Brain microvascular endothelial cell (primary cell): Measurements from ENCODE around the gene TMCC2.

Experiments
- DNase-seq: peaks from one replicate; pipeline ENCODE4 v3.0.0-alpha.2; 2020
- H3K27ac ChIP-seq: fragments of 250-450 bp; sonication (Bioruptor Pico); 2 replicates; pipeline ENCODE4 v1.5.1; 2020; ENCODE audit warnings: mild to moderate bottlenecking, moderate library complexity
- H3K27me3 ChIP-seq: fragments of 250-450 bp; sonication (Bioruptor Pico); replicated peaks from 2 replicates; pipeline ENCODE4 v1.5.1; 2020; ENCODE audit warnings: mild to moderate bottlenecking
- H3K36me3 ChIP-seq: fragments of 250-450 bp; sonication (Bioruptor Pico); replicated peaks from 2 replicates; pipeline ENCODE4 v1.5.1; 2020; ENCODE audit warnings: mild to moderate bottlenecking
- H3K4me3 ChIP-seq: 2 replicates; pipeline ENCODE4 v1.5.1; 2011; ENCODE audit warnings: low read depth, mild to moderate bottlenecking, control low read depth, low read length, moderate library complexity
- CTCF ChIP-seq: IDR thresholded peaks from 2 replicates; pipeline ENCODE4 v1.5.1; 2011; ENCODE audit warnings: low read depth, mild to moderate bottlenecking, moderate library complexity, low read length, control low read depth, inconsistent platforms; ENCODE audit errors: missing control alignments
- in situ Hi-C: cut with HindIII; loops from 2 replicates; pipeline ENCODE4 v1.10.0; 2017; ENCODE audit warnings: low sequenced_read_pairs, low pct_ligation_motif_present

The TMCC2 gene

GRCh38 chr1:205257735-205258134, 30.0 kb downstream of the TMCC2 start:
- no peaks in the 10 kb centered on the region for H3K27me3 ChIP-seq
- H3K36me3 ChIP-seq = no peaks in the 10 kb centered on the region
- H3K27ac ChIP-seq = no peak overlapping the region
- TF ChIP-seq CTCF = no peak
- no peak for DNase-seq
- no peak overlapping the region for H3K4me3 ChIP-seq
- in situ Hi-C loops = no loop called here

GRCh38 chr1:205258261-205258691, 30.5 kb downstream of the TMCC2 start:
- Histone ChIP-seq H3K4me3 (no peak overlapping the region), H3K36me3 (no peaks in the 10 kb centered on the region), H3K27me3 (no peaks in the 10 kb centered on the region), H3K27ac (peak overlapping the region; percentile 60)
- TF ChIP-seq CTCF = no peak
- no peak for DNase-seq
- in situ Hi-C loops = no loop called here

- H3K27me3 ChIP-seq = no peaks in the 10 kb centered on the region
- H3K27ac ChIP-seq = peak overlapping the region; percentile 60
- H3K36me3 ChIP-seq = no peaks in the 10 kb centered on the region
- H3K4me3 ChIP-seq = no peak overlapping the region
- peak; percentile 79 for DNase-seq
- TF ChIP-seq CTCF = no peak
- in situ Hi-C loops = no loop called here
Observed at GRCh38 chr1:205258719-205259118, 31.0 kb downstream of the TMCC2 start.

- Histone ChIP-seq H3K4me3 (no peak overlapping the region), H3K27ac (peak overlapping the region; percentile 60), H3K27me3 (no peaks in the 10 kb centered on the region), H3K36me3 (no peaks in the 10 kb centered on the region)
- TF ChIP-seq CTCF = no peak
- in situ Hi-C loops = no loop called here
- DNase-seq = no peak
Observed at GRCh38 chr1:205259324-205259832, 31.6 kb downstream of the TMCC2 start.

- H3K36me3 ChIP-seq = no peaks in the 10 kb centered on the region
- H3K27me3 ChIP-seq = no peaks in the 10 kb centered on the region
- TF ChIP-seq CTCF = no peak
- no peak overlapping the region for H3K4me3 ChIP-seq
- DNase-seq = no peak
- H3K27ac ChIP-seq = no peak overlapping the region
- in situ Hi-C loops = no loop called here
Observed at GRCh38 chr1:205259998-205260397, 32.3 kb downstream of the TMCC2 start.
